GM21786 (cell line): ENCODE data around the gene AK5.

Source experiments
- ATAC-seq: cut with Tn5 transposase; IDR thresholded peaks from one replicate; pipeline ENCODE4 v1.9.1; 2021; ENCODE audit not compliant: unreplicated experiment

The AK5 gene

DNA sequence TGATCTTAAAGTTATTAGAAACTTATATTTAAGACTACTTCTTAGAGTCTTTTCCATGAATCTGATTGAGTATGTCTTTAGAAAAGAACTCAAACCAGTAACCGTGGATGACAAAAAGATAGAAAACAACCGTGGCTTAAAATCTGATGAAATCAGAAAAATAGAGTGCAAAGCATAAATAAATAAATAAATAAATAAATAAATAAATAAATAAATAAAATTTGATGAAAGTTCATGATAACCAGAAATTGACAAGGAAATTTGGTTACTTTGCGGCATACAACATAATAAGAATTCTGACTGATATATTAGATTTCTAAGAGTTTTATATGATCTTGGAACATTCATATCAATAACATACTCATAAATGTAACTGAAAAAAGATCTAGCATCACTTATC is 152.1 kb downstream of the AK5 start:
- no peak for ATAC-seq

DNA sequence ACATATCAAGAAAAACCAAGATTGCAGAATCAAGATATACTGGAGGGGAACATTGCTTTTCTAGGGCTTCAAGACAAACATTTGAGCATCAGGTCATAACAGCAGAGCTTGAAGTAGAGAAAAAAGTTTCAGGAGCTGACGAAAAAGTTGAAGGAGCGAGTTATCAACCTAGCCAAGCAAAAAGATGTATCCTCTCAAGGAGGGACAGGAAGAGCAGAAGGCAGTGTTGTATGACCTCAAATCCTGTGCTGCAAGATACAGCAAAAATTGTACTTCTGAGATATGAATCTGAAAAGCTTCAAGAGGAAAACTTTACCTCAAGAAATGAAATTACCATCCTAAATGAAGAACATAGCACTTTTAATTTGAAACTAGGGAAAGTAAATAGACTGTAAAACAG is 153.1 kb downstream of the AK5 start:
- ATAC-seq, result no peak

- ATAC-seq, result no peak
Observed at GRCh38 chr1:77438236-77438913, 156.6 kb downstream of the AK5 start.

- ATAC-seq, result no peak
Observed at GRCh38 chr1:77446841-77447555, 165.2 kb downstream of the AK5 start.

DNA sequence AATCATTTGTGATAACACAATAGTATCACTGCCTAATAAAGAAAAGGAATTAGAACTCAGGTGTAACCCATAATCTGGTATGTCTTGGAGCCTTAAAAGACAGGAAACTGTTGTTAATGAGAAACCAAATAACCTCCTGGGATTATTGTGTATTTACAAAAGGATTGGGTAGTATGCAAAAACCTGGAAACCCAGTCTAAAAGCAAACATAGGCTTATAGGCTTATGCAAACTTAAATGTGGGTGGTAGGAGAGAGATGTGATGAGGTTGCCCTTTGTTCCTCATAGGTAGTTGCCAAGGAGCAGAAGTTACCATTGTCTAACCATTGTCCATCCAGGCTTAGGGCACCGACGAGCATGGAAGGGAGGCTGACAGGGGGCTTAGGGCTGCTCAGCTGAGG is 165.8 kb downstream of the AK5 start:
- no peak for ATAC-seq

DNA sequence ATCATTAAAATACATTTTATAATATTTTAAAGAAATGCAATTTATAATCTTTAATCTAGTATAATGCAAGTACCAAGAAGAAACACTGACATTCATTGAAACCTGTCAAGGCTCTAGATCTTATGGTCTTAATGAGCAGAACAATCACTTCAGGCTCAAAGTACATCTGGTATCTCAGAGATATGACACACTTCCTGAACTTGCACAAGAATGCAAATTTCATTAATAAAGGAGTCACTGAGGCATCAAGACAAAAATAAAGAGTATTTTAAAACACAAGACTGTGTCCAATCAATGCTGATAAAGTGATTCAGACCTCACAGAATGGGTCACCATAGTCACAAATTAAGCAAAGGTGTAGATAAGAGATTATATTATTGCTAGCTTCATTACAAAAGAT is 178.1 kb downstream of the AK5 start:
- ATAC-seq, result no peak

DNA sequence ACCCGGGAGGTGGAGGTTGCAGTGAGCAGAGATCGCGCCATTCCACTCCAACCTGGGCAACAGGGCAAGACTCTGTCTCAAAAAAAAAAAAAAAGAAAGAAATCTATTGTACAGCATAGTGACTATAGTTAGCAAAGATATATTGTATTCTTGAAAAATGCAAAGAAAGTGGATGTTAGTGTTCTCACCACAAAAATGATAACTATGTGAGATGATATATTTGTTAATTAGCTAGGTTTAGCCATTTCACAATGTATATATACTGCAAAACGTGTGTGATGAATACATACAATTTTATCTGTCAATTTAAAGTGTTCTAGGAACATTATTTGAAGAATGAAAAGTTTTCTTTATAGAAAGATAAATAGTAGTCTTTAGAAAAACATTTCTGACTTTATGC is 179.9 kb downstream of the AK5 start:
- no peak for ATAC-seq

- no peak for ATAC-seq
Observed at GRCh38 chr1:77463216-77463615, 181.4 kb downstream of the AK5 start.

- no peak for ATAC-seq
Observed at GRCh38 chr1:77465139-77465538, 183.3 kb downstream of the AK5 start.

- ATAC-seq, result no peak
Observed at GRCh38 chr1:77465922-77466321, 184.1 kb downstream of the AK5 start.

DNA sequence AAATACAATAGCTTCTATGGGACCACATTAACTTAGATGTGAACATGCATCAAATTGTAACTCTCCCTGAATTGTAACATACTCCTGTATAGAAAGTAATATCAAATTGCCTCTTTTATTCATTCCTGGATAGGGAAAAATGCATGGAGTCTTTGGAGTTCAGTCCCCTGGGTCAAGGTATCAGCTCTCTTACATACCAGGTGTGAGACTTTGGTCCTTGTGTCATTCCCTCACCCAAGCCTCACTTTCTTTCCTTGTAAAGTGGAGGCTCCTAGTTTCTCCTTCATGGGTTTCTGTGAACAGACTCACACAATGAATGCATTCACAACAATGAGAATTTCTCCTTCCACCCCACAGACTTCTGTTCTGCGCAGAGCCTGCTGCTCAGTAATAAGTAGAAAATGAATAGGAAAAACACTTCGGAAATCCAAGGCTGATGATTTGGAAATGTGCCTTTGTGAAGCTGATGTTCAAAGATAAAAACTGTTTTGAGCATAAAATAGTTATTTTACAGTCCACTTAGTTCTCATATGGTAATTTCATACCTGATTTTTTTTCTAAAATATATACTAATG is 185.3 kb downstream of the AK5 start:
- ATAC-seq, result no peak

GRCh38 chr1:77467741-77468140 is 185.9 kb downstream of the AK5 start:
- no peak for ATAC-seq

DNA sequence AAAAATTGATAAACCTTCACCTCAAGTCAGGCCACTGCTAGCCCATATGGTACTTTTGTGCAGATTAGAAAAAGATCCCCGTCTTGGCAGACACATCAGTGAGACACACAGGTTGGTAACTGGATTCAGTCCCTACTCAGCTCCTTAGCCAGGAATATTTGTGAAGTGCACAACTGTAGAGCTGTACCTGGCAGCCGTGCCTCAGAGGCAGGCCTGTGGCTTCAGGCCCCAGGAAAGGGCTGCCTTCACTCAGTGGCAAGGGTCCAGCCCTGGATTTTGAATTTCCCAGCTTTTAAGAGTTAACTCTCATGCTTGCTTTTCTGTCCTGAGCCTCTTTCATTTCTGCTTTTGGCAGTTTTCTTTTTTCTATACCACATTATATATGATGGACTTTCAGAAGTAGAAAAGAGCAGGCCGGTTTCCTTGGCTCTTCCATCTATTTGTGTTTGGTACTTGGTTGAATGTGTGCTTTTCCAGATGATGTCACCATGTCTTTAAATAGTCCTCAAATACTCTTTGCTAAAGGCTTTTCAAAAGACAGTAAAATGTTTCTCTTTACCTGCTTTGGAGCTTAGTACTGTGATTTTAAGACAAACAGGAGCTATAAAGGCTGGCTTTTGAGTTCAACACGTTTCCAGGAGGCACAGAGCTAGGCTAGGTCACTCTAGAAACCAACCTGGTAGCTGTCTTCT is 186.6 kb downstream of the AK5 start:
- ATAC-seq, result no peak

DNA sequence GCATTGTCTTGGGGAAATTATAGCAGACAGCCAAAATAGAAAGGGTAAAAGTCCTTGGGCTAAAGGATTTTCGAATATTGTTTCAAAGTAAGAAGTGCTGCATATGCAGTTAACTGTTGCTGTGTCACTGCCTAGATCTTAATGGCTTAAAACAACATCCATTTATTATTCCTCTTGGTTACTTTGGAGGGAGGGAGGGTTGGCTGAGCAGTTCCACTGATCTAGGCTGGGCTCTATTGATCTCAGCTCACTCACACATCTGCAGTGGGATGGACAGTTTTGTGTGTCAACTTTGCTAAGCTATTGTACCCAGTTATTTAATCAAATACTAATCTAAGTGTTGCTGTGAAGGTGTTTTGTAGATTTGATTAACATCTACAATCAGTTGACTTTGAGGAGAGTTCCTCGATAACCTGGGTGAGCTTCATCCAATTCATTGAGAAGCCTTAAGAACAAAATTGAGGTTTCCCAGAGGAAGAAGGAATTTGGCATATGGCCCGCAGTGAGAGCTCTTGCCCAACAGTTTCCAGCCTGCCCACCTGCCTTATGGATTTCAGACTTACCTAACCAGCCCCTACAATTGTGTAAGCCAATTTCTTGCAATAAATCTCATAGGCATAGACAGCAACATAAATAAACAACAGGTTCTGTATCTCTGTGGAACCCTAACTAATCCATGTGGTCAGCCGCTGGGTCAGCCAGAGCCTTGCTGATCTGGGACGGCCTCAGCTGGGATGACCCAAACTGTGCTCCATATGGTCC is 187.3 kb downstream of the AK5 start:
- no peak for ATAC-seq

- no peak for ATAC-seq
Observed at GRCh38 chr1:77471691-77472090, 189.9 kb downstream of the AK5 start.

DNA sequence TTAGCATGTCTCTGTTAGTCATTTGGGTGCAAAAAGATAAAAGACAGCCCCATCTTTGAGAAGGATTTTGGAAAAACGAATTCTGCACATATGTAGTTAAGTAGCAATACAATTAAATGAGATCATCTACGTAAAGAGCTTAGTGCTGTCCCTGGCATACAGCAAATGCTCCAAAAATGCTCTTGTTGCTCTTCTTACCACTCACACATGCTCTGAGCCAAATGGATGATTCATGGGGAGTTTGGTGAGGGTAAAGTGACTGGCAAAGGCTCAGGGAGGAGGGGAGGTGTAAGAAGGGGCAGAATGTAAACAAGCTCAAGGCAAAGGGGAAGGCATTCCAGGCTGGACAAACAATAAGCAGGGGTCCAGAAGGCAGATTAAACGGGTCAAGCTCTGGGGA is 191.9 kb downstream of the AK5 start:
- ATAC-seq, result no peak

DNA sequence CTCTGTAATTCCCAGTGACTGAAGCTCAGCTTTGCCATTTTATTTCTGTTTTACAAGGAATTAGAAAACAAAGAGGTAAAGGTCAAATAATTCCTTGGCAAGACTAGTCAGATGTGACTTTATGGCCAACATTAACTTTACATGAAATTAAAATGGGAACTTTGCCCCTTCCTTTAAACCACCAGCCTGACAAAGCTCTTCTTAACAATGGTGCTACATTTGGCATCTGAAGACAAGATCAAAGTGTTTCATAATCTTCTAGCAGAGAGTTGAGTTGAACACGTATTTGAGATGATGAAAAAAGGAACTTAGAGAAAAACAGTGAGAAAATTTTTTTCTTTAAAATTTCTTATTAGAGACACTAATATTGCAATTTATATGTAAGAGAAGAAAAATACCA is 193.8 kb downstream of the AK5 start:
- no peak for ATAC-seq

DNA sequence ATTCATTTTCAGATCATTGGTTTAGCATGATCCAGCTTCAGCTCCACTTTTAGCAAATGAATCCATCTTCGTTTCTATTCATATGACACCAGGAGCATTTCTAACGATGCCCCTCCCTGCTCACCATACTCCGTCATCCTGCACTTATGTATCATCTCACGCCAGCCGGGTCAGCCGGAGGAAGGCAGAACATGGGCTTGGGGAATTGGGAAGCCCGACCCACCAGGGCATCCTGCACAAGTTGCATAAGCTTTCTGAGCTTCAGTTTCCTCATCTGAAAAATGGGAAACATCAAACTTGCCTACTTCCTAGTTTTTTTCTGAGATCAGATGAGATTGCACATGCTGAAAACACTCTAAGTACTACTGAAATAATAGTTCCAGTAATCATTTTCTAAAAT is 194.7 kb downstream of the AK5 start:
- no peak for ATAC-seq

GRCh38 chr1:77484334-77484733 is 202.5 kb downstream of the AK5 start:
- no peak for ATAC-seq

DNA sequence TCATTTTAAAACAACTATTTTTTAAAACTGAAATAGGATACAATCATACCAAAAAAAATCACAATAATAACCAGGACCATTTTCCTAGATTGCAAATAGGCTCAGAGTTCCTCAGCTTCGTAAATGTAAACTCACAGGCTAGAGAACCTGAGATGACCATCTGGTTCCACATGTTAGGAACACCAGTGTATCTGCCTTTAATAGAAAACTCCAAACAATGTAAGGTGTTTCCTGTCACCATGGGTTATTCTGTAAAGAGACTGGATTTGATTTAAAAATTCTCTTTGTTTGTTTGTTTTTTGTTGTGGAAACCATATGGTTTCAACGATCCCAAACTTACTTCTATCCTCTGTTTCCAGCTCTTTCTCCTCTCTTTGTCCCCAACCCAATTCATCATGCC is 203.1 kb downstream of the AK5 start:
- no peak for ATAC-seq

- no peak for ATAC-seq
Observed at GRCh38 chr1:77487631-77488030, 205.8 kb downstream of the AK5 start.
